SK-N-SH (cell line): Measurements from ENCODE around the gene GJD4. TPM values are rescaled to one million over a fixed set of nuclear protein-coding genes. Genes with fewer than 3 reads are reported as not detected.

Experiments
- CTCF ChIA-PET: fragments of 300-600, 350-600 bp; formaldehyde crosslinking; extraction: SDS; loops from one replicate; lab custom pipeline; 2021; lab: Yijun Ruan, JAX
- POLR2A ChIA-PET: fragments of 350-600 bp; sonication (Branson Sonifier 250); formaldehyde crosslinking; extraction: SDS; loops from one replicate; lab custom pipeline; 2020; ENCODE audit warnings: antibody characterized with exemption, inconsistent platforms; lab: Yijun Ruan, JAX
- DNase-seq: peaks from one replicate; pipeline ENCODE4 v3.0.0; 2012
- H2AFZ ChIP-seq: fragments of 200-600 bp; sonication (generic); 2 replicates; pipeline ENCODE4 v1.8.1; 2016; ENCODE audit warnings: antibody characterized with exemption, mild to moderate bottlenecking, low read depth
- H3F3A ChIP-seq: fragments of 200-600 bp; sonication (generic); replicated peaks from 2 replicates; pipeline ENCODE3; 2016; ENCODE audit warnings: antibody characterized with exemption, mild to moderate bottlenecking; ENCODE audit not compliant: insufficient read depth
- H3K27ac ChIP-seq, 2 experiments: fragments of 200-500 bp in 1 of 2; fragments of 200-600 bp in 1 of 2; sonication (Bioruptor generic) in 1 of 2; sonication (generic), shearing (Covaris generic) in 1 of 2; 2 replicates each; pipeline versions ENCODE4 v1.5.1 to v1.6.1; 2014 to 2016; ENCODE audit warnings: low read depth in 2 of 2, inconsistent platforms in 1 of 2, low read length in 1 of 2, mild to moderate bottlenecking in 1 of 2, mixed read lengths in 1 of 2
- H3K27me3 ChIP-seq: fragments of 200-600 bp; sonication (generic), shearing (Covaris generic); 2 replicates; pipeline ENCODE4 v1.6.1; 2016; ENCODE audit warnings: mixed run types; ENCODE audit not compliant: insufficient read depth
- H3K36me3 ChIP-seq, 2 experiments: fragments of 200-500 bp in 1 of 2; fragments of 200-600 bp in 1 of 2; sonication (Bioruptor generic) in 1 of 2; sonication (generic) in 1 of 2; replicated peaks in 1 of 2; 2 replicates each; pipeline versions ENCODE3 to v1.5.1; 2014 to 2016; ENCODE audit warnings: low read length in 1 of 2, mild to moderate bottlenecking in 1 of 2; ENCODE audit not compliant: insufficient read depth in 2 of 2, control insufficient read depth in 1 of 2
- H3K4me1 ChIP-seq, 2 experiments: fragments of 200-500 bp in 1 of 2; fragments of 200-600 bp in 1 of 2; sonication (Bioruptor generic) in 1 of 2; sonication (generic), shearing (Covaris generic) in 1 of 2; 2 replicates each; pipeline versions ENCODE4 v1.5.1 to v1.6.1; 2014 to 2016; ENCODE audit warnings: low read depth in 1 of 2, low read length in 1 of 2, mixed run types in 1 of 2; ENCODE audit not compliant: insufficient read depth in 2 of 2, control insufficient read depth in 1 of 2
- H3K4me2 ChIP-seq: fragments of 200-600 bp; sonication (generic), shearing (Covaris generic); 2 replicates; pipeline ENCODE4 v1.6.1; 2017; ENCODE audit warnings: mixed run types
- H3K4me3 ChIP-seq, 2 experiments: fragments of 200-500 bp in 1 of 2; fragments of 200-600 bp in 1 of 2; sonication (Bioruptor generic) in 1 of 2; sonication (generic), shearing (Covaris generic) in 1 of 2; 2 replicates each; pipeline versions ENCODE4 v1.5.1 to v1.8.1; 2014 to 2016; ENCODE audit warnings: low read depth in 2 of 2, inconsistent platforms in 1 of 2, low read length in 1 of 2, mild to moderate bottlenecking in 1 of 2, mixed read lengths in 1 of 2, moderate library complexity in 1 of 2
- H3K79me2 ChIP-seq: fragments of 200-600 bp; sonication (generic); 2 replicates; pipeline ENCODE4 v1.8.1; 2017; ENCODE audit warnings: mild to moderate bottlenecking; ENCODE audit not compliant: insufficient read depth
- H3K9ac ChIP-seq: fragments of 200-600 bp; sonication (generic); 2 replicates; pipeline ENCODE4 v1.6.1; 2017; ENCODE audit warnings: mixed run types
- H3K9me2 ChIP-seq: fragments of 200-600 bp; sonication (generic); 2 replicates; pipeline ENCODE4 v1.6.1; 2017; ENCODE audit warnings: mixed run types
- H3K9me3 ChIP-seq: fragments of 200-600 bp; sonication (generic); 2 replicates; pipeline ENCODE4 v1.6.1; 2017; ENCODE audit warnings: mixed run types, mild to moderate bottlenecking, moderate library complexity
- H4K20me1 ChIP-seq: fragments of 200-600 bp; sonication (generic); 2 replicates; pipeline ENCODE4 v1.6.1; 2017; ENCODE audit warnings: mild to moderate bottlenecking, mixed run types; ENCODE audit not compliant: insufficient read depth
- CHD2 ChIP-seq: fragments of 150-350 bp; IDR thresholded peaks from 2 replicates; pipeline ENCODE4 v1.6.1; 2018; ENCODE audit warnings: low read length; ENCODE audit not compliant: partially characterized antibody
- FOSL2 ChIP-seq: IDR thresholded peaks from 2 replicates; pipeline ENCODE4 v1.4.0; 2012; ENCODE audit warnings: low read depth, mild to moderate bottlenecking, moderate library complexity, borderline replicate concordance
- FOXM1 ChIP-seq: IDR thresholded peaks from 2 replicates; pipeline ENCODE4 v1.4.0; 2012; ENCODE audit warnings: low read depth, mild to moderate bottlenecking
- GATA2 ChIP-seq: sonication (generic); formaldehyde crosslinking; IDR thresholded peaks from 2 replicates; pipeline ENCODE4 v1.5.0; 2020; ENCODE audit warnings: mild to moderate bottlenecking, missing genetic modification reagents
- IRF3 ChIP-seq: fragments of 150-350 bp; IDR thresholded peaks from 2 replicates; pipeline ENCODE4 v1.6.1; 2016; ENCODE audit warnings: mild to moderate bottlenecking, low read depth, low read length
- MAX ChIP-seq: IDR thresholded peaks from 2 replicates; pipeline ENCODE4 v1.4.0; 2012; ENCODE audit warnings: low read depth
- MXI1 ChIP-seq: IDR thresholded peaks from 2 replicates; pipeline ENCODE4 v1.6.1; 2012; ENCODE audit warnings: mild to moderate bottlenecking, low read depth, low read length, improper control_type of control experiment
- NFIC ChIP-seq: IDR thresholded peaks from 2 replicates; pipeline ENCODE4 v1.4.0; 2012; ENCODE audit warnings: borderline replicate concordance
- POLR2AphosphoS5 ChIP-seq: IDR thresholded peaks from 2 replicates; pipeline ENCODE4 v1.6.1; 2012; ENCODE audit warnings: low read depth, low read length
- RCOR1 ChIP-seq: fragments of 150-350 bp; IDR thresholded peaks from 2 replicates; pipeline ENCODE4 v1.6.1; 2017; ENCODE audit warnings: antibody characterized with exemption, low read length
- RFX5 ChIP-seq: IDR thresholded peaks from 2 replicates; pipeline ENCODE4 v1.6.1; 2012; ENCODE audit warnings: mild to moderate bottlenecking, improper control_type of control experiment, low read length
- RXRA ChIP-seq: IDR thresholded peaks from 2 replicates; pipeline ENCODE4 v1.4.0; 2012; ENCODE audit warnings: low read depth, mild to moderate bottlenecking, borderline replicate concordance
- TAF1 ChIP-seq: IDR thresholded peaks from 2 replicates; pipeline ENCODE4 v1.6.1; 2012; ENCODE audit warnings: low read depth, mild to moderate bottlenecking, low read length, moderate library complexity, borderline replicate concordance
- TEAD4 ChIP-seq: IDR thresholded peaks from 2 replicates; pipeline ENCODE4 v1.4.0; 2012; ENCODE audit warnings: mild to moderate bottlenecking, borderline replicate concordance; ENCODE audit not compliant: insufficient read depth
- USF2 ChIP-seq: fragments of 150-350 bp; IDR thresholded peaks from 2 replicates; pipeline ENCODE4 v1.6.1; 2017; ENCODE audit warnings: antibody characterized with exemption, low read length, low read depth, borderline replicate concordance
- YY1 ChIP-seq: IDR thresholded peaks from 2 replicates; pipeline ENCODE4 v1.4.0; 2012; ENCODE audit warnings: low read depth, mild to moderate bottlenecking
- ZBTB33 ChIP-seq: IDR thresholded peaks from 2 replicates; pipeline ENCODE4 v1.4.0; 2012; ENCODE audit warnings: low read depth, borderline replicate concordance
- polyA plus RNA-seq, 3 experiments: library from polyadenylated mRNA; depleted of rRNA; stranded (reverse); fragments of >200 nt; gene quantifications; 2 replicates each; pipeline ENCODE4 v1.2.3, GENCODE V29; 2012

Gene GJD4
- polyA plus RNA-seq, 1 of the 3 experiments (the other 2 are of a cell fraction) = not detected

- POLR2A ChIA-PET = no interaction called here
- DNase-seq = no peak
- no peak overlapping the region for H3K4me2 ChIP-seq
These were observed 16.3 kb upstream of the GJD4 start for GRCh38 chr10:35588836-35589235.

More at GRCh38 chr10:35588836-35589235, 16.3 kb upstream of the GJD4 start:
- no peaks in the 10 kb centered on the region for H3K4me1 ChIP-seq
- no peak overlapping the region for H3K9ac ChIP-seq
- H2AFZ ChIP-seq = no peak overlapping the region
- H3K27ac ChIP-seq = no peak overlapping the region
- no peaks in the 10 kb centered on the region for H4K20me1 ChIP-seq
- no peaks in the 10 kb centered on the region for H3K36me3 ChIP-seq
- CTCF ChIA-PET = interaction anchor here (1.0 to 1.6 kb wide), 4 partner anchors 9 to 13 kb away, joined by 3 to 6 read pairs (median 3); no protein-coding TSS in a partner anchor
- H3K4me3 ChIP-seq = no peak overlapping the region
- no peaks in the 10 kb centered on the region for H3K9me2 ChIP-seq
- H3K27me3 ChIP-seq = no peaks in the 10 kb centered on the region
- no peaks in the 10 kb centered on the region for H3F3A ChIP-seq
- H3K9me3 ChIP-seq = no peaks in the 10 kb centered on the region
- H3K79me2 ChIP-seq = no peaks in the 10 kb centered on the region
- TF ChIP-seq TEAD4 (no peak), ZBTB33 (no peak), CHD2 (no peak), FOXM1 (no peak), MXI1 (no peak), IRF3 (no peak), RCOR1 (no peak), USF2 (no peak), RXRA (no peak), GATA2 (CRISPR knock-in tag) (no peak), POLR2AphosphoS5 (no peak), MAX (no peak), NFIC (no peak), YY1 (no peak), FOSL2 (no peak), TAF1 (no peak), RFX5 (no peak)
